HepG2 (cell line): ENCODE measurements around the gene FNDC3B. TPM values are rescaled to one million over a fixed set of nuclear protein-coding genes. Genes with fewer than 3 reads are reported as not detected.

Experiments
- ATM ChIP-seq: fragments of 450-650 bp; IDR thresholded peaks from 2 replicates; pipeline ENCODE4 v1.7.1; 2017; ENCODE audit warnings: mild to moderate bottlenecking, borderline replicate concordance
- HMG20B ChIP-seq: conservative IDR thresholded peaks from 2 replicates; pipeline ENCODE4 v1.6.1; 2016; ENCODE audit warnings: missing genetic modification reagents, missing compliant biosample characterization
- KDM6A ChIP-seq: IDR thresholded peaks from 2 replicates; pipeline ENCODE4 v1.6.1; 2016; ENCODE audit warnings: low read depth
- PTBP1 ChIP-seq: fragments of 200-400 bp; formaldehyde crosslinking; IDR thresholded peaks from 2 replicates; pipeline ENCODE4 v1.6.1; 2018; ENCODE audit warnings: low read length, low read depth; ENCODE audit not compliant: poor library complexity, severe bottlenecking
- SNAI1 ChIP-seq: sonication (generic); formaldehyde crosslinking; IDR thresholded peaks from 2 replicates; pipeline ENCODE4 v1.5.0; 2020; ENCODE audit warnings: mild to moderate bottlenecking, missing genetic modification reagents, borderline replicate concordance
- YEATS2 ChIP-seq: sonication (generic); formaldehyde crosslinking; IDR thresholded peaks from 2 replicates; pipeline ENCODE4 v1.4.0; 2020; ENCODE audit warnings: missing genetic modification reagents, borderline replicate concordance
- ZFP37 ChIP-seq: sonication (generic); formaldehyde crosslinking; IDR thresholded peaks from 2 replicates; pipeline ENCODE4 v1.4.0; 2020; ENCODE audit warnings: missing genetic modification reagents, borderline replicate concordance
- ZNF121 ChIP-seq: sonication (generic); formaldehyde crosslinking; IDR thresholded peaks from 2 replicates; pipeline ENCODE4 v1.5.0; 2020; ENCODE audit warnings: mild to moderate bottlenecking, missing genetic modification reagents
- ZNF251 ChIP-seq: sonication (generic); formaldehyde crosslinking; IDR thresholded peaks from 2 replicates; pipeline ENCODE4 v1.9.0; 2021; ENCODE audit warnings: mild to moderate bottlenecking, missing genetic modification reagents
- ZNF367 ChIP-seq: sonication (generic); formaldehyde crosslinking; IDR thresholded peaks from 2 replicates; pipeline ENCODE4 v1.4.0; 2020; ENCODE audit warnings: missing genetic modification reagents, borderline replicate concordance
- ZNF543 ChIP-seq: sonication (generic); formaldehyde crosslinking; IDR thresholded peaks from 2 replicates; pipeline ENCODE4 v1.4.0; 2020; ENCODE audit warnings: mild to moderate bottlenecking, missing genetic modification reagents
- ZNF547 ChIP-seq: sonication (generic); formaldehyde crosslinking; IDR thresholded peaks from 2 replicates; pipeline ENCODE4 v1.5.1; 2020; ENCODE audit warnings: mild to moderate bottlenecking, missing genetic modification reagents
- ZNF83 ChIP-seq: sonication (generic); formaldehyde crosslinking; IDR thresholded peaks from 2 replicates; pipeline ENCODE4 v1.4.0; 2020; ENCODE audit warnings: missing genetic modification reagents, mild to moderate bottlenecking, borderline replicate concordance
- polyA plus RNA-seq, 8 experiments: library from polyadenylated mRNA; depleted of rRNA in 3 of 8; stranded (reverse) in 7 of 8; unstranded in 1 of 8; fragments of >200 nt; fragmentation: Illumina TruSeq in 4 of 8; extraction: Trizol in 4 of 8; gene quantifications; 2 replicates each; pipeline versions ENCODE4 v1.2.1 to v1.2.3, GENCODE V29; 2011 to 2016; ENCODE audit warnings: low read depth in 4 of 8, missing spikeins in 1 of 8, mixed read lengths in 1 of 8; ENCODE audit not compliant: insufficient read depth in 1 of 8
- total RNA-seq, 5 experiments: library from RNA; depleted of rRNA; stranded (reverse); fragments of >200 nt; fragmentation: Illumina TruSeq; extraction: Trizol; gene quantifications; 2 replicates each; pipeline ENCODE4 v1.2.3, GENCODE V29; 2016; ENCODE audit warnings: low read depth in 1 of 5
- TF ChIP-seq, protein P1 (sequence below): sonication (generic); formaldehyde crosslinking; IDR thresholded peaks from 2 replicates; pipeline ENCODE4 v1.4.0; 2020; ENCODE audit warnings: mild to moderate bottlenecking, missing genetic modification reagents
- TF ChIP-seq, protein P2 (sequence below): sonication (generic); IDR thresholded peaks from 2 replicates; pipeline ENCODE4 v1.6.1; 2016; ENCODE audit warnings: low read depth, borderline replicate concordance
- TF ChIP-seq, protein P3 (sequence below): sonication (generic); formaldehyde crosslinking; IDR thresholded peaks from 2 replicates; pipeline ENCODE4 v1.4.0; 2020; ENCODE audit warnings: mild to moderate bottlenecking, missing genetic modification reagents
- TF ChIP-seq, protein P4 (sequence below): sonication (generic); formaldehyde crosslinking; IDR thresholded peaks from 2 replicates; pipeline ENCODE4 v1.5.0; 2020; ENCODE audit warnings: missing genetic modification reagents
- TF ChIP-seq, protein P5 (sequence below): sonication (generic); formaldehyde crosslinking; IDR thresholded peaks from 2 replicates; pipeline ENCODE4 v1.4.0; 2020; ENCODE audit warnings: mild to moderate bottlenecking, low read depth, missing genetic modification reagents

The FNDC3B gene
- total and polyA plus RNA-seq, 2 of the 13 experiments (the other 11 are each of a cell fraction or from before 2014, with no cell fraction given) = 74.8 to 103 TPM

DNA sequence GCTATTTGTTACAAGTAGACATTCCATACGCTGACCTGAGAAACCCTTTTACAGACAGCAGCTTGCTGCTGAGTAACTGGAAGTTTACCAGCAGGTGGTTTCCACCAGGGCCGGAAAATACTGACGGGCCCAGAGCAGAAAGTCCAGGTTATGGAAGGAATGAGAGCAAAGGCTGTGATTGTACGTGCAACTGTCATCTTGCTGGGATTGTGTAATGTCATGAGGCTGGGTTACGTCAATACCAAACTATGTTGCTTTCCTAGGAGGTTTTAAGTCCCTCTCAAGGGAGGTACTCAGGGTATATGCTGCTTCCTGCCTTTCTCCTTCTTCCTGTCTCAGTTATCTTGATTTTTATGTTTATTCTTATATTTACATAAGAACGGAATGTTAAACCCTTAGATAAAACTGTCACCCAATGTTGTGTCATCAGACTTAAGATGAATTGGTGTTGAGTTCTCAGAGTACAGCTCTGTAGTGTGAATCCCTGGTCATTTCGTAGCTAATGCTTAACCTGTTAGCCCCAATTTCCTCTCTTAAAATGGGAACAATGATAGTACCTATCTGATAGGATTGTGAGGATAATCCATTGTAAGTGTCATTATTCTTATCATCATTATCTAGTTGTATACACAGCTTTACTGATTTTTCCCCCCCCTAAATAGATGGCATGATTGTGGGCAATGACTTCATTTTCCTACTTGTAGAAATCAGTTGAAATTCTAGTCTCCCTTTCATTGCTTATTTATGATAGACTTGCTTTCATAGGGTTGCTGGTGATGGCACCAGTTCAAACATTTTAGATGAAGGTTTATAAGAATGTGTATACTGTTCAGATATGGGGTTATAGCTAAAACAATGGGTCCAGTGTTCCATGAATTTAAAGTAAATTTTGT, 101.4 kb downstream of the FNDC3B start (continued):
- TF ChIP-seq, protein P1, sequence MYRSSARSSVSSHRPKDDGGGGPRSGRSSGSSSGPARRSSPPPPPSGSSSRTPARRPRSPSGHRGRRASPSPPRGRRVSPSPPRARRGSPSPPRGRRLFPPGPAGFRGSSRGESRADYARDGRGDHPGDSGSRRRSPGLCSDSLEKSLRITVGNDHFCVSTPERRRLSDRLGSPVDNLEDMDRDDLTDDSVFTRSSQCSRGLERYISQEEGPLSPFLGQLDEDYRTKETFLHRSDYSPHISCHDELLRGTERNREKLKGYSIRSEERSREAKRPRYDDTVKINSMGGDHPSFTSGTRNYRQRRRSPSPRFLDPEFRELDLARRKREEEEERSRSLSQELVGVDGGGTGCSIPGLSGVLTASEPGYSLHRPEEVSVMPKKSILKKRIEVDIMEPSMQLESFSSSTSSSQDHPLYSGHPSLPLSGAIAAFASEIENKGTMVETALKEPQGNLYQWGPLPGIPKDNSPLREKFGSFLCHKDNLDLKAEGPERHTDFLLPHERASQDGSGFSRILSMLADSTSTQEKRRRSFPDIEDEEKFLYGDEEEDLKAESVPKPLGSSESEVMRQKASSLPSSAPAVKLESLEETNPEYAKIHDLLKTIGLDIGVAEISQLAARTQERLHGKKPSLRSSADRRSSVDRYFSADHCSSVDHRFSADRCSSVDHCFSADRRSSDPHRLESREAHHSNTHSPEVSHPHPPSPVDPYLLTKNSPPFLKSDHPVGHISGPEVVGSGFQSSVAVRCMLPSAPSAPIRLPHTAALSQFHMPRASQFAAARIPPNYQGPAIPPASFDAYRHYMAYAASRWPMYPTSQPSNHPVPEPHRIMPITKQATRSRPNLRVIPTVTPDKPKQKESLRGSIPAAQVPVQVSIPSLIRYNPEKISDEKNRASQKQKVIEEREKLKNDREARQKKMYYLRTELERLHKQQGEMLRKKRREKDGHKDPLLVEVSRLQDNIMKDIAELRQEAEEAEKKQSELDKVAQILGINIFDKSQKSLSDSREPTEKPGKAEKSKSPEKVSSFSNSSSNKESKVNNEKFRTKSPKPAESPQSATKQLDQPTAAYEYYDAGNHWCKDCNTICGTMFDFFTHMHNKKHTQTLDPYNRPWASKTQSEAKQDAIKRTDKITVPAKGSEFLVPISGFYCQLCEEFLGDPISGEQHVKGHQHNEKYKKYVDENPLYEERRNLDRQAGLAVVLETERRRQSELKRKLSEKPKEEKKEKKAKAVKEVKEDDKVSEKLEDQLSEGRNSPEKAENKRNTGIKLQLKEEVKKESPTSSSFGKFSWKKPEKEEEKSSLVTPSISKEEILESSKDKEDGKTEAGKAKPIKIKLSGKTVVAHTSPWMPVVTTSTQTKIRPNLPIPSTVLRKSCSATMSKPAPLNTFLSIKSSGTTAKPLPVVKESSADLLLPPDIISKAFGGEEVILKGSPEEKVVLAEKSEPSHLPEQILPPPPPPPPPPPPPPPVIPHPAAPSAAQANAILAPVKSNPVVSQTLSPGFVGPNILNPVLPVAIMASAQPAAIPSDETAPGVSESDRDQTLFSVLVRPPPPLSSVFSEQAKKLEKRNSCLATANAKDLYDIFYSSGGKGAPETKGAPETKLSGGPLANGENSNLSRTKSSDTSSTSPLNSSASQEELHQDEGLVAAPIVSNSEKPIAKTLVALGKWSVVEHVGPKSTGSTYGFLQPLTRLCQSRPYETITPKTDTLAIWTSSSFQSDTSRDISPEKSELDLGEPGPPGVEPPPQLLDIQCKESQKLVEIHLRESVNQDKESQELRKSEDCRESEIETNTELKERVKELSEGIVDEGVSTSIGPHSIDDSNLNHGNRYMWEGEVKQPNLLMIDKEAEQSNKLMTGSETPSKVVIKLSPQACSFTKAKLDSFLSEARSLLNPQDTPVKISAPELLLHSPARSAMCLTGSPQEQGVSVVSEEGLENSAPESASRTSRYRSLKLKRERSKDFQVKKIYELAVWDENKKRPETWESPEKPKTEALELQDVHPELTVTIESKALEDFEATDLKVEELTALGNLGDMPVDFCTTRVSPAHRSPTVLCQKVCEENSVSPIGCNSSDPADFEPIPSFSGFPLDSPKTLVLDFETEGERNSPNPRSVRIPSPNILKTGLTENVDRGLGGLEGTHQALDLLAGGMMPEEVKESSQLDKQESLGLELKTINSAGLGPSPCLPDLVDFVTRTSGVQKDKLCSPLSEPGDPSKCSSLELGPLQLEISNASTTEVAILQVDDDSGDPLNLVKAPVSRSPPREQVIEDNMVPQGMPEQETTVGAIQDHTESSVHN (CRISPR knock-in tag) = 0 out of 2 replicates have a peak, but pooled peaks have one; percentile 39
- TF ChIP-seq YEATS2 (no peak), PTBP1 (no peak), ZNF547 (CRISPR knock-in tag) (peak; percentile 80; the same call in 1 of the 2 replicates), KDM6A (CRISPR knock-in tag) (peak; percentile 86), ZNF83 (CRISPR knock-in tag) (no peak), ZNF121 (CRISPR knock-in tag) (peak; percentile 87), ATM (peak; percentile 95; the same call in 1 of the 2 replicates), ZNF367 (CRISPR knock-in tag) (no peak; the same call in 1 of the 2 replicates), ZFP37 (CRISPR knock-in tag) (peak; percentile 93), SNAI1 (CRISPR knock-in tag) (no peak), ZNF251 (CRISPR knock-in tag) (no peak), HMG20B (peak; percentile 96), ZNF543 (CRISPR knock-in tag) (no peak)
- TF ChIP-seq, protein P2, sequence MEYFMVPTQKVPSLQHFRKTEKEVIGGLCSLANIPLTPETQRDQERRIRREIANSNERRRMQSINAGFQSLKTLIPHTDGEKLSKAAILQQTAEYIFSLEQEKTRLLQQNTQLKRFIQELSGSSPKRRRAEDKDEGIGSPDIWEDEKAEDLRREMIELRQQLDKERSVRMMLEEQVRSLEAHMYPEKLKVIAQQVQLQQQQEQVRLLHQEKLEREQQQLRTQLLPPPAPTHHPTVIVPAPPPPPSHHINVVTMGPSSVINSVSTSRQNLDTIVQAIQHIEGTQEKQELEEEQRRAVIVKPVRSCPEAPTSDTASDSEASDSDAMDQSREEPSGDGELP = peak; percentile 83
- TF ChIP-seq, protein P3, sequence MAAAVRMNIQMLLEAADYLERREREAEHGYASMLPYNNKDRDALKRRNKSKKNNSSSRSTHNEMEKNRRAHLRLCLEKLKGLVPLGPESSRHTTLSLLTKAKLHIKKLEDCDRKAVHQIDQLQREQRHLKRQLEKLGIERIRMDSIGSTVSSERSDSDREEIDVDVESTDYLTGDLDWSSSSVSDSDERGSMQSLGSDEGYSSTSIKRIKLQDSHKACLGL (CRISPR knock-in tag) = no peak
- TF ChIP-seq, protein P4, sequence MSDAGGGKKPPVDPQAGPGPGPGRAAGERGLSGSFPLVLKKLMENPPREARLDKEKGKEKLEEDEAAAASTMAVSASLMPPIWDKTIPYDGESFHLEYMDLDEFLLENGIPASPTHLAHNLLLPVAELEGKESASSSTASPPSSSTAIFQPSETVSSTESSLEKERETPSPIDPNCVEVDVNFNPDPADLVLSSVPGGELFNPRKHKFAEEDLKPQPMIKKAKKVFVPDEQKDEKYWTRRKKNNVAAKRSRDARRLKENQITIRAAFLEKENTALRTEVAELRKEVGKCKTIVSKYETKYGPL (CRISPR knock-in tag) = peak; percentile 72; the same call in 1 of the 2 replicates
- TF ChIP-seq, protein P5, sequence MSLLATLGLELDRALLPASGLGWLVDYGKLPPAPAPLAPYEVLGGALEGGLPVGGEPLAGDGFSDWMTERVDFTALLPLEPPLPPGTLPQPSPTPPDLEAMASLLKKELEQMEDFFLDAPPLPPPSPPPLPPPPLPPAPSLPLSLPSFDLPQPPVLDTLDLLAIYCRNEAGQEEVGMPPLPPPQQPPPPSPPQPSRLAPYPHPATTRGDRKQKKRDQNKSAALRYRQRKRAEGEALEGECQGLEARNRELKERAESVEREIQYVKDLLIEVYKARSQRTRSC (CRISPR knock-in tag) = no peak
